BLaER1 (cell line): ENCODE results near the gene BPIFB1.
A peak's percentile ranks its signal among the peaks of the same experiment; 100 is the strongest.

Source experiments
- H3K27ac ChIP-seq: shearing (Covaris generic); formaldehyde crosslinking; 2 replicates; pipeline ENCODE4 v1.8.1; 2022
- H3K27me3 ChIP-seq: shearing (Covaris generic); formaldehyde crosslinking; 2 replicates; pipeline ENCODE4 v1.8.1; 2022
- H3K36me3 ChIP-seq: shearing (Covaris generic); formaldehyde crosslinking; 2 replicates; pipeline ENCODE4 v1.8.1; 2022
- H3K4me1 ChIP-seq: shearing (Covaris generic); formaldehyde crosslinking; 2 replicates; pipeline ENCODE4 v1.8.1; 2022
- H3K4me2 ChIP-seq: shearing (Covaris generic); formaldehyde crosslinking; 2 replicates; pipeline ENCODE4 v1.8.1; 2022
- H3K4me3 ChIP-seq: shearing (Covaris generic); formaldehyde crosslinking; 2 replicates; pipeline ENCODE4 v1.8.1; 2022
- H3K9ac ChIP-seq: shearing (Covaris generic); formaldehyde crosslinking; 2 replicates; pipeline ENCODE4 v1.8.1; 2022
- H3K9me3 ChIP-seq: shearing (Covaris generic); formaldehyde crosslinking; 2 replicates; pipeline ENCODE4 v1.8.1; 2022
- H4K20me1 ChIP-seq: shearing (Covaris generic); formaldehyde crosslinking; 2 replicates; pipeline ENCODE4 v1.8.1; 2022
- Cebpa-rat ChIP-seq: shearing (Covaris generic); IDR thresholded peaks from 2 replicates; pipeline ENCODE4 v1.8.1; 2022

Gene BPIFB1

GRCh38 chr20:33291830-33292355, 8.9 kb downstream of the BPIFB1 start:
- Histone ChIP-seq H3K4me3 (no peak overlapping the region), H3K9me3 (no peaks in the 10 kb centered on the region), H3K27me3 (no peaks in the 10 kb centered on the region), H4K20me1 (no peaks in the 10 kb centered on the region), H3K9ac (no peak overlapping the region), H3K36me3 (no peaks in the 10 kb centered on the region), H3K27ac (no peak overlapping the region), H3K4me1 (peaks cover 5% of the 10 kb centered on the region; the same call in 1 of the 2 replicates), H3K4me2 (no peak overlapping the region)
- TF ChIP-seq Cebpa-rat = no peak

- TF ChIP-seq Cebpa-rat = no peak
- Histone ChIP-seq H3K27me3 (no peaks in the 10 kb centered on the region), H3K27ac (no peak overlapping the region)
Measured at GRCh38 chr20:33296206-33296605, 13.2 kb downstream of the BPIFB1 start.

DNA sequence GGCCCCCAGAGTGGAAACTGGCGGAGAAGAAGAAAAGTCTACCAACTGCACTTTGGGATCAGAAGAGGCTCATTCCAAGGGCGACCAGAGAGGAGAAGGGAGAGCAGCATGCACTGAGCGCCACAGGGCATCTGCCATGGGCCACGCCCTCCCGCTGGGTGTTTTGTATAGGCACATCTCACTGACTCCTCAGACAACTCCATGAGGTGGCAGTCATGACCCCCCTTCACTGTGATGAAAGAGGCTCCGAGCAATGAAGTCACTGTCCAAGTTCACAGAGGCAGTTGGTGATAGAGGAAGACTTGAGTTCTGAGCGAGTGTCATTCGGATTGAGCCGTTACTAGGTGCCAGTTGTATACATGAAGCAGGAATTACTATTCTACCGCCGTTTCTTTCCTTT, 15.4 kb downstream of the BPIFB1 start:
- peaks cover 30% of the 10 kb centered on the region for H3K4me1 ChIP-seq
- no peaks in the 10 kb centered on the region for H3K36me3 ChIP-seq
- no peak for TF ChIP-seq Cebpa-rat
- no peak overlapping the region for H3K4me3 ChIP-seq
- no peaks in the 10 kb centered on the region for H4K20me1 ChIP-seq
- no peak overlapping the region for H3K27ac ChIP-seq
- no peak overlapping the region for H3K4me2 ChIP-seq
- H3K9ac ChIP-seq = no peak overlapping the region
- H3K9me3 ChIP-seq = no peaks in the 10 kb centered on the region
- no peaks in the 10 kb centered on the region for H3K27me3 ChIP-seq

More at GRCh38 chr20:33296206-33296605, 13.2 kb downstream of the BPIFB1 start:
- no peaks in the 10 kb centered on the region for H3K9me3 ChIP-seq
- H3K9ac ChIP-seq = no peak overlapping the region
- H3K4me2 ChIP-seq = no peak overlapping the region
- H3K36me3 ChIP-seq = no peaks in the 10 kb centered on the region
- no peak overlapping the region for H3K4me3 ChIP-seq
- peaks cover 8% of the 10 kb centered on the region for H3K4me1 ChIP-seq
- H4K20me1 ChIP-seq = no peaks in the 10 kb centered on the region

- no peak overlapping the region for H3K9ac ChIP-seq
- TF ChIP-seq Cebpa-rat = no peak
- peaks cover 37% of the 10 kb centered on the region for H3K4me1 ChIP-seq
- H3K27me3 ChIP-seq = no peaks in the 10 kb centered on the region
- no peaks in the 10 kb centered on the region for H3K9me3 ChIP-seq
- no peaks in the 10 kb centered on the region for H3K36me3 ChIP-seq
- H3K27ac ChIP-seq = no peak overlapping the region
- H3K4me2 ChIP-seq = no peak overlapping the region
- no peak overlapping the region for H3K4me3 ChIP-seq
- no peaks in the 10 kb centered on the region for H4K20me1 ChIP-seq
Measured at GRCh38 chr20:33299111-33299603, 16.1 kb downstream of the BPIFB1 start.

- no peak overlapping the region for H3K9ac ChIP-seq
- no peak overlapping the region for H3K27ac ChIP-seq
- no peak for TF ChIP-seq Cebpa-rat
Measured at GRCh38 chr20:33301192-33301930, 18.3 kb downstream of the BPIFB1 start.

GRCh38 chr20:33303595-33303994, 20.6 kb downstream of the BPIFB1 start:
- no peak overlapping the region for H3K9ac ChIP-seq
- peaks cover 67% of the 10 kb centered on the region for H3K4me1 ChIP-seq
- no peaks in the 10 kb centered on the region for H3K27me3 ChIP-seq
- peak overlapping the region; percentile 92 for H3K4me2 ChIP-seq
- no peaks in the 10 kb centered on the region for H3K36me3 ChIP-seq
- H3K9me3 ChIP-seq = no peaks in the 10 kb centered on the region
- H3K4me3 ChIP-seq = no peak overlapping the region
- H4K20me1 ChIP-seq = no peaks in the 10 kb centered on the region
- TF ChIP-seq Cebpa-rat = no peak
- no peak overlapping the region for H3K27ac ChIP-seq

More at GRCh38 chr20:33301192-33301930, 18.3 kb downstream of the BPIFB1 start:
- Histone ChIP-seq H3K36me3 (no peaks in the 10 kb centered on the region), H3K4me1 (peaks cover 60% of the 10 kb centered on the region), H3K9me3 (no peaks in the 10 kb centered on the region), H3K27me3 (no peaks in the 10 kb centered on the region), H4K20me1 (no peaks in the 10 kb centered on the region), H3K4me2 (peak overlapping the region; percentile 92), H3K4me3 (no peak overlapping the region)

DNA sequence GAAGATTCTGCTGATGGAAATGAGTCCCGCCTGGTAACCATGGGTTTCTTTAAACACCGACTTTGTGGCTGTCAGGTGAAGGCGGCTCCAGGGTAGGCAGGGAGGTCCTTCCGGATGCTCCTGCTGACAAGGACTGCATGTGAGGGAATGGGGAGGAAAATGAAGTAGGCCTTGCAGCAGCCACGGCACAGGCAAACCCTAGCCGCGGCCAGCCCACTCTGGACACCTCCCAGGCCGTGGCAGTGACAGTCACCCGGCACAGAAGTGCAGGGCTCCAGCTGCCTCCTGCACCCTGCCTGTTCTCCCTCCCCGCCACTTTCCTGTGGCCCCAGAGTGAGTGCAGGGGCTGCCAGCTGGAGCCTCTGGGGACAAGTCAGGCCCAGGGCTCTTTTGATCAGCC, 21.0 kb downstream of the BPIFB1 start:
- Histone ChIP-seq H3K27ac (no peak overlapping the region), H3K4me3 (0 out of 2 replicates have a peak overlapping the region, but pooled peaks have one; percentile 19), H4K20me1 (no peaks in the 10 kb centered on the region), H3K4me1 (peaks cover 67% of the 10 kb centered on the region), H3K9ac (no peak overlapping the region), H3K9me3 (no peaks in the 10 kb centered on the region), H3K36me3 (no peaks in the 10 kb centered on the region), H3K4me2 (peak overlapping the region; percentile 92), H3K27me3 (no peaks in the 10 kb centered on the region)
- no peak for TF ChIP-seq Cebpa-rat

- 0 out of 2 replicates have a peak overlapping the region, but pooled peaks have one; percentile 19 for H3K9ac ChIP-seq
Measured at GRCh38 chr20:33305589-33306057, 22.6 kb downstream of the BPIFB1 start.

DNA sequence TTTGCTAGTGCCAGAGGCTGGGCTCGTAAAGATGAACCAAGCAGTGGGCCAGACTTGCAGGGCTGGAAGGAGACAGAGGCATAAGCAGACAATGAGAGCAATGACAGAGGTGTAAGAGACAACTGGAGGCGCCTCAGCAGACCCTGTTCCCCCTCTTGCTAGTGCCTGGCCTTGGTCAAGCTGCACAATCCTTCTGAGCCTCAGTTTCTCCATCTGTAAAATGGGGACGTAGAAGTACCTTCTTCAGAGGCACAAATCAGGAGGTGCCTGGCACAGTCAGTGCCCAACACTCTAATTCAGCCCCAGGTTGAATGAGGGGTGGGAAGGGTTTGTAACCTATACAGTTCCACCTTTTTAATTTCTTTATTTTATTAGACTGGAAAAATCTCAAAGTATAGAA, 23.2 kb downstream of the BPIFB1 start:
- H3K9me3 ChIP-seq = no peaks in the 10 kb centered on the region
- peak overlapping the region; percentile 92 for H3K4me2 ChIP-seq
- H3K36me3 ChIP-seq = no peaks in the 10 kb centered on the region
- no peaks in the 10 kb centered on the region for H4K20me1 ChIP-seq
- H3K4me3 ChIP-seq = no peak overlapping the region
- no peak for TF ChIP-seq Cebpa-rat
- H3K27ac ChIP-seq = peak overlapping the region; percentile 46; the same call in 1 of the 2 replicates
- H3K9ac ChIP-seq = no peak overlapping the region
- H3K27me3 ChIP-seq = no peaks in the 10 kb centered on the region
- peaks cover 64% of the 10 kb centered on the region for H3K4me1 ChIP-seq

More at GRCh38 chr20:33305589-33306057, 22.6 kb downstream of the BPIFB1 start:
- peaks cover 65% of the 10 kb centered on the region for H3K4me1 ChIP-seq
- no peak for TF ChIP-seq Cebpa-rat
- no peaks in the 10 kb centered on the region for H4K20me1 ChIP-seq
- no peaks in the 10 kb centered on the region for H3K9me3 ChIP-seq
- peak overlapping the region; percentile 46; the same call in 1 of the 2 replicates for H3K27ac ChIP-seq
- peak overlapping the region; percentile 92 for H3K4me2 ChIP-seq
- H3K36me3 ChIP-seq = no peaks in the 10 kb centered on the region
- no peak overlapping the region for H3K4me3 ChIP-seq
- H3K27me3 ChIP-seq = no peaks in the 10 kb centered on the region

DNA sequence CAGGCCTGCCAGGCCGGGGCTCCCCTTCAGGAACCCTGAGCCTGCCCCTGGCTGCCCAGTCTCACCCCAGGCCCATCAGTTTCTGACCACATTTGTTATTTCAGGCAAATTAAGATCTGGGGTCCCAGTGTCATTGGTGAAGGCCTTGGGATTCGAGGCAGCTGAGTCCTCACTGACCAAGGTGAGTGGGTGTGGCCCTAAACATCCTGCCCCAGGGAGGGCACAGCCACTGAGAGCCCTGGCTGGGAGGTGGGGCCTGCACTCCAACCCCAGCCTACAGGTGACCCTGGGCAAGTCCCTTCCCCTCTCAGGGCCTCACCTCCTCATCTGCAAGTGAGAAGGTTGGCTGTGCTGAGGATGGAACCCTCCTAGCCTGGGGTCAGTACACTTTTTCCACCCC, 23.8 kb downstream of the BPIFB1 start:
- Histone ChIP-seq H3K4me2 (peak overlapping the region; percentile 92), H3K9ac (no peak overlapping the region; the same call in 1 of the 2 replicates), H3K9me3 (no peaks in the 10 kb centered on the region), H3K4me3 (no peak overlapping the region), H3K4me1 (peaks cover 63% of the 10 kb centered on the region), H3K27ac (no peak overlapping the region), H4K20me1 (no peaks in the 10 kb centered on the region), H3K36me3 (no peaks in the 10 kb centered on the region), H3K27me3 (no peaks in the 10 kb centered on the region)
- TF ChIP-seq Cebpa-rat = no peak
